Neural cell (in vitro differentiated cells): ENCODE measurements around the gene CCDC83. TPM values are rescaled to one million over a fixed set of nuclear protein-coding genes. Genes with fewer than 3 reads are reported as not detected.

Source experiments
- H2AFZ ChIP-seq: fragments of 200-600, 300-800 bp; sonication (generic), shearing (Covaris generic); 2 replicates; pipeline ENCODE4 v1.6.0; 2014; ENCODE audit warnings: low read depth, mild to moderate bottlenecking, antibody characterized with exemption, low read length, moderate library complexity
- H3F3A ChIP-seq: fragments of 200-600 bp; shearing (Covaris generic); 2 replicates; pipeline ENCODE4 v1.6.1; 2016; ENCODE audit warnings: mild to moderate bottlenecking, moderate library complexity, mixed read lengths, antibody characterized with exemption, low read length; ENCODE audit not compliant: insufficient read depth, poor library complexity, severe bottlenecking
- H3K27ac ChIP-seq: fragments of 200-600, 300-800 bp; sonication (generic), shearing (Covaris generic); 2 replicates; pipeline ENCODE4 v1.5.1; 2014; ENCODE audit warnings: mild to moderate bottlenecking, low read length, moderate library complexity
- H3K27me3 ChIP-seq: fragments of 300-800, 200-600 bp; sonication (generic), shearing (Covaris generic); 2 replicates; pipeline ENCODE4 v1.6.0; 2014; ENCODE audit warnings: mild to moderate bottlenecking, low read depth, low read length, moderate library complexity; ENCODE audit not compliant: insufficient read depth
- H3K36me3 ChIP-seq: fragments of 300-800, 200-600 bp; sonication (generic), shearing (Covaris generic); 2 replicates; pipeline ENCODE4 v1.5.1; 2014; ENCODE audit warnings: mild to moderate bottlenecking, antibody characterized with exemption, low read length, moderate library complexity; ENCODE audit not compliant: insufficient read depth
- H3K4me2 ChIP-seq: fragments of 300-800, 200-600 bp; sonication (generic), shearing (Covaris generic); 2 replicates; pipeline ENCODE4 v1.6.0; 2014; ENCODE audit warnings: mild to moderate bottlenecking, low read length
- H3K4me3 ChIP-seq: fragments of 300-800, 200-600 bp; sonication (generic), shearing (Covaris generic); 2 replicates; pipeline ENCODE4 v1.5.1; 2014; ENCODE audit warnings: mild to moderate bottlenecking, low read length, moderate library complexity
- H3K79me2 ChIP-seq: fragments of 200-600 bp; shearing (Covaris generic); replicated peaks from 2 replicates; pipeline ENCODE4 v1.6.0; 2014; ENCODE audit warnings: mild to moderate bottlenecking, low read length, moderate library complexity; ENCODE audit not compliant: insufficient read depth
- H3K9ac ChIP-seq: fragments of 300-800, 200-600 bp; sonication (generic), shearing (Covaris generic); 2 replicates; pipeline ENCODE4 v1.6.1; 2016; ENCODE audit warnings: mild to moderate bottlenecking, low read length, mixed read lengths
- H3K9me2 ChIP-seq: fragments of 200-600 bp; shearing (Covaris generic); 2 replicates; pipeline ENCODE4 v1.6.1; 2016; ENCODE audit warnings: mild to moderate bottlenecking, low read length, mixed read lengths; ENCODE audit not compliant: insufficient read depth
- H3K9me3 ChIP-seq: fragments of 200-600, 300-800 bp; sonication (generic), shearing (Covaris generic); 2 replicates; pipeline ENCODE4 v1.6.1; 2016; ENCODE audit warnings: mild to moderate bottlenecking, mixed run types, low read length, moderate library complexity, mixed read lengths
- H4K20me1 ChIP-seq: fragments of 200-600 bp; shearing (Covaris generic); 2 replicates; pipeline ENCODE4 v1.6.1; 2016; ENCODE audit warnings: mild to moderate bottlenecking, mixed run types; ENCODE audit not compliant: insufficient read depth
- CTCF ChIP-seq: fragments of 450-650 bp; IDR thresholded peaks from 2 replicates; pipeline ENCODE4 v1.5.1; 2014; ENCODE audit warnings: antibody characterized with exemption, mild to moderate bottlenecking, moderate library complexity; ENCODE audit not compliant: poor library complexity, severe bottlenecking
- EP300 ChIP-seq: fragments of 450-650 bp; conservative IDR thresholded peaks from 2 replicates; pipeline ENCODE4 v1.6.1; 2014; ENCODE audit warnings: antibody characterized with exemption, mild to moderate bottlenecking, moderate library complexity; ENCODE audit not compliant: poor library complexity, severe bottlenecking
- EZH2 ChIP-seq: fragments of 200-600, 300-800 bp; shearing (Covaris generic), sonication (generic); IDR thresholded peaks from 2 replicates; pipeline ENCODE4 v1.6.1; 2014; ENCODE audit warnings: antibody characterized with exemption, low read length, borderline replicate concordance, mild to moderate bottlenecking; ENCODE audit not compliant: insufficient read depth, poor library complexity, severe bottlenecking
- MXI1 ChIP-seq: fragments of 450-650 bp; conservative IDR thresholded peaks from 2 replicates; pipeline ENCODE4 v1.6.1; 2014; ENCODE audit warnings: antibody characterized with exemption, mild to moderate bottlenecking; ENCODE audit not compliant: poor library complexity, severe bottlenecking
- POLR2AphosphoS5 ChIP-seq: IDR thresholded peaks from 2 replicates; pipeline ENCODE4 v1.6.1; 2012
- RAD21 ChIP-seq: fragments of 450-650 bp; conservative IDR thresholded peaks from 2 replicates; pipeline ENCODE4 v1.6.1; 2014; ENCODE audit warnings: antibody characterized with exemption, mild to moderate bottlenecking, moderate library complexity
- REST ChIP-seq: IDR thresholded peaks from 2 replicates; pipeline ENCODE4 v1.6.1; 2012; ENCODE audit warnings: borderline replicate concordance
- SMC3 ChIP-seq: fragments of 450-650 bp; conservative IDR thresholded peaks from 2 replicates; pipeline ENCODE4 v1.6.1; 2014; ENCODE audit warnings: antibody characterized with exemption, mild to moderate bottlenecking, moderate library complexity; ENCODE audit not compliant: poor library complexity
- TAF1 ChIP-seq: IDR thresholded peaks from 2 replicates; pipeline ENCODE4 v1.6.1; 2012; ENCODE audit warnings: low read depth
- polyA plus RNA-seq: library from polyadenylated mRNA; depleted of rRNA; stranded (reverse); fragments of >200 nt; gene quantifications from 2 replicates; pipeline ENCODE4 v1.2.3, GENCODE V29; 2014

Gene CCDC83
- polyA plus RNA-seq, 1 donor from 2014 or later = not detected

- no peak overlapping the region for H3K4me2 ChIP-seq
- no peak overlapping the region for H2AFZ ChIP-seq
Measured at GRCh38 chr11:85844439-85845123, 10.6 kb upstream of the CCDC83 start.

GRCh38 chr11:85845124-85845631 lies 10.0 kb upstream of the CCDC83 start:
- no peak overlapping the region for H3K4me2 ChIP-seq
- H2AFZ ChIP-seq = no peak overlapping the region
- no peaks in the 10 kb centered on the region for H4K20me1 ChIP-seq
- no peaks in the 10 kb centered on the region for H3F3A ChIP-seq
- no peak overlapping the region for H3K4me3 ChIP-seq
- no peak overlapping the region for H3K27ac ChIP-seq
- H3K27me3 ChIP-seq = no peaks in the 10 kb centered on the region
- H3K36me3 ChIP-seq = no peaks in the 10 kb centered on the region
- H3K9me3 ChIP-seq = no peaks in the 10 kb centered on the region
- H3K9me2 ChIP-seq = no peaks in the 10 kb centered on the region
- H3K9ac ChIP-seq = no peak overlapping the region
- no peaks in the 10 kb centered on the region for H3K79me2 ChIP-seq
- no peak for TF ChIP-seq MXI1
- TF ChIP-seq SMC3 = no peak
- no peak for TF ChIP-seq TAF1
- no peak for TF ChIP-seq EZH2
- TF ChIP-seq RAD21 = no peak
- no peak for TF ChIP-seq POLR2AphosphoS5
- TF ChIP-seq CTCF = no peak
- TF ChIP-seq EP300 = no peak

More at GRCh38 chr11:85844439-85845123, 10.6 kb upstream of the CCDC83 start:
- TF ChIP-seq RAD21 = no peak
- TF ChIP-seq TAF1 = no peak
- TF ChIP-seq SMC3 = no peak
- TF ChIP-seq MXI1 = no peak
- TF ChIP-seq POLR2AphosphoS5 = no peak
- no peak for TF ChIP-seq CTCF
- TF ChIP-seq EZH2 = no peak
- TF ChIP-seq REST = no peak
- no peak for TF ChIP-seq EP300
- Histone ChIP-seq H3K9me3 (no peaks in the 10 kb centered on the region), H3K36me3 (no peaks in the 10 kb centered on the region), H4K20me1 (no peaks in the 10 kb centered on the region), H3K4me3 (no peak overlapping the region), H3K27me3 (no peaks in the 10 kb centered on the region), H3K27ac (no peak overlapping the region), H3K9me2 (no peaks in the 10 kb centered on the region), H3K79me2 (no peaks in the 10 kb centered on the region), H3F3A (no peaks in the 10 kb centered on the region), H3K9ac (no peak overlapping the region)
